HepG2 (cell line): ENCODE data around the gene NFATC2. TPM values are rescaled to one million over a fixed set of nuclear protein-coding genes. Genes with fewer than 3 reads are reported as not detected.

Source experiments
- ATF4 ChIP-seq, 2 experiments: fragments of 450-650 bp in 1 of 2; sonication (generic) in 1 of 2; formaldehyde crosslinking; IDR thresholded peaks; 2 replicates each; pipeline versions ENCODE4 v1.5.0 to v1.8.0; 2020 to 2022; ENCODE audit warnings: mild to moderate bottlenecking in 1 of 2, missing genetic modification reagents in 1 of 2
- FOXA3 ChIP-seq: IDR thresholded peaks from 2 replicates; pipeline ENCODE4 v1.6.1; 2016; ENCODE audit warnings: missing genetic modification reagents, missing compliant biosample characterization
- KLF13 ChIP-seq: sonication (generic); formaldehyde crosslinking; IDR thresholded peaks from 2 replicates; pipeline ENCODE4 v1.4.0; 2020; ENCODE audit warnings: mild to moderate bottlenecking, missing genetic modification reagents
- KLF9 ChIP-seq: IDR thresholded peaks from 2 replicates; pipeline ENCODE4 v1.6.1; 2016; ENCODE audit warnings: low read depth
- KMT2A ChIP-seq: sonication (generic); formaldehyde crosslinking; IDR thresholded peaks from 2 replicates; pipeline ENCODE4 v1.4.0; 2020; ENCODE audit warnings: missing genetic modification reagents
- LCORL ChIP-seq, 2 experiments: fragments of 450-650 bp in 1 of 2; sonication (generic) in 1 of 2; formaldehyde crosslinking in 1 of 2; IDR thresholded peaks; 2 replicates each; pipeline versions ENCODE4 v1.5.0 to v1.6.1; 2017 to 2020; ENCODE audit warnings: antibody characterized with exemption in 1 of 2, missing genetic modification reagents in 1 of 2
- NCOR1 ChIP-seq: fragments of 200-600 bp; sonication (generic); IDR thresholded peaks from 2 replicates; pipeline ENCODE4 v1.7.0; 2017; ENCODE audit warnings: antibody characterized with exemption, low read length, borderline replicate concordance
- PLRG1 ChIP-seq: fragments of 450-650 bp; conservative IDR thresholded peaks from 2 replicates; pipeline ENCODE4 v1.6.1; 2016
- RARA ChIP-seq: IDR thresholded peaks from 2 replicates; pipeline ENCODE4 v1.6.1; 2016; ENCODE audit warnings: missing genetic modification reagents, missing compliant biosample characterization
- SIX4 ChIP-seq: sonication (generic); formaldehyde crosslinking; IDR thresholded peaks from 2 replicates; pipeline ENCODE4 v1.4.0; 2020; ENCODE audit warnings: missing genetic modification reagents
- TCF7 ChIP-seq: sonication (generic); IDR thresholded peaks from 2 replicates; pipeline ENCODE4 v1.6.1; 2016; ENCODE audit warnings: antibody characterized with exemption, low read depth
- TGIF2 ChIP-seq: IDR thresholded peaks from 2 replicates; pipeline ENCODE4 v1.6.1; 2016; ENCODE audit warnings: control low read depth, missing compliant biosample characterization
- THAP7 ChIP-seq: sonication (generic); formaldehyde crosslinking; IDR thresholded peaks from 2 replicates; pipeline ENCODE4 v1.8.1; 2023; ENCODE audit warnings: mild to moderate bottlenecking, missing genetic modification reagents
- ZFP82 ChIP-seq: sonication (generic); formaldehyde crosslinking; IDR thresholded peaks from 2 replicates; pipeline ENCODE4 v1.5.1; 2020; ENCODE audit warnings: mild to moderate bottlenecking, missing genetic modification reagents, borderline replicate concordance
- ZMYM2 ChIP-seq: sonication (generic); formaldehyde crosslinking; IDR thresholded peaks from 2 replicates; pipeline ENCODE4 v1.8.0; 2022; ENCODE audit warnings: mild to moderate bottlenecking, missing genetic modification reagents
- ZNF275 ChIP-seq: sonication (generic); formaldehyde crosslinking; IDR thresholded peaks from 2 replicates; pipeline ENCODE4 v1.8.0; 2022; ENCODE audit warnings: missing genetic modification reagents, mild to moderate bottlenecking, inconsistent platforms, borderline replicate concordance
- ZNF282 ChIP-seq: fragments of 450-650 bp; IDR thresholded peaks from 2 replicates; pipeline ENCODE4 v1.6.1; 2018; ENCODE audit not compliant: partially characterized antibody
- ZNF333 ChIP-seq: sonication (generic); formaldehyde crosslinking; IDR thresholded peaks from 2 replicates; pipeline ENCODE4 v1.4.0; 2020; ENCODE audit warnings: mild to moderate bottlenecking, missing genetic modification reagents, borderline replicate concordance
- ZNF550 ChIP-seq: sonication (generic); formaldehyde crosslinking; IDR thresholded peaks from 2 replicates; pipeline ENCODE4 v1.4.0; 2020; ENCODE audit warnings: mild to moderate bottlenecking, missing genetic modification reagents, borderline replicate concordance
- ZNF652 ChIP-seq: IDR thresholded peaks from 2 replicates; pipeline ENCODE4 v1.6.1; 2016; ENCODE audit warnings: low read depth, borderline replicate concordance
- ZNF800 ChIP-seq: sonication (generic); formaldehyde crosslinking; IDR thresholded peaks from 2 replicates; pipeline ENCODE4 v1.4.0; 2020; ENCODE audit warnings: missing genetic modification reagents
- ZSCAN21 ChIP-seq: sonication (generic); formaldehyde crosslinking; IDR thresholded peaks from 2 replicates; pipeline ENCODE4 v1.8.0; 2022; ENCODE audit warnings: mild to moderate bottlenecking, missing genetic modification reagents, moderate library complexity, borderline replicate concordance
- ZXDC ChIP-seq: sonication (generic); formaldehyde crosslinking; IDR thresholded peaks from 2 replicates; pipeline ENCODE4 v1.5.0; 2020; ENCODE audit warnings: mild to moderate bottlenecking, missing genetic modification reagents
- polyA plus RNA-seq, 8 experiments: library from polyadenylated mRNA; depleted of rRNA in 3 of 8; stranded (reverse) in 7 of 8; unstranded in 1 of 8; fragments of >200 nt; fragmentation: Illumina TruSeq in 4 of 8; extraction: Trizol in 4 of 8; gene quantifications; 2 replicates each; pipeline versions ENCODE4 v1.2.1 to v1.2.3, GENCODE V29; 2011 to 2016; ENCODE audit warnings: low read depth in 4 of 8, missing spikeins in 1 of 8, mixed read lengths in 1 of 8; ENCODE audit not compliant: insufficient read depth in 1 of 8
- total RNA-seq, 5 experiments: library from RNA; depleted of rRNA; stranded (reverse); fragments of >200 nt; fragmentation: Illumina TruSeq; extraction: Trizol; gene quantifications; 2 replicates each; pipeline ENCODE4 v1.2.3, GENCODE V29; 2016; ENCODE audit warnings: low read depth in 1 of 5

Gene NFATC2
- total and polyA plus RNA-seq, 2 of the 13 experiments (the other 11 are each of a cell fraction or from before 2014, with no cell fraction given) = 1.9 to 3.3 TPM

- TF ChIP-seq ZNF550 (CRISPR knock-in tag) (no peak), LCORL (IDR thresholded peaks at IDR 0.05) (no peak), LCORL (CRISPR knock-in tag; IDR thresholded peaks at IDR 0.05) (0 out of 2 replicates have a peak, but pooled peaks have one; percentile 25), ZFP82 (CRISPR knock-in tag) (no peak), ZNF275 (CRISPR knock-in tag) (no peak), ZNF800 (peak; percentile 100), KLF9 (CRISPR knock-in tag) (no peak), RARA (CRISPR knock-in tag) (no peak), ZNF652 (CRISPR knock-in tag) (no peak), ZNF282 (no peak), KLF13 (CRISPR knock-in tag) (no peak), ZXDC (CRISPR knock-in tag) (no peak), TCF7 (no peak), THAP7 (CRISPR knock-in tag) (no peak), SIX4 (no peak), ZMYM2 (no peak), FOXA3 (no peak), ATF4 (CRISPR knock-in tag; IDR thresholded peaks at IDR 0.05) (no peak), KMT2A (no peak), ZNF333 (no peak), ZSCAN21 (CRISPR knock-in tag) (no peak), PLRG1 (no peak), NCOR1 (no peak), TGIF2 (CRISPR knock-in tag) (peak; percentile 22; the same call in 1 of the 2 replicates)
These were observed 20.0 kb upstream of the NFATC2 start (continued) for GRCh38 chr20:51562332-51563173.
